ENCODE results near the gene UTP11. TPM values are rescaled to one million over a fixed set of nuclear protein-coding genes. Genes with fewer than 3 reads are reported as not detected.
"Not testable (repeated sequence)": the region's sequence is repeated elsewhere in the genome, so short reads cannot be mapped to it uniquely, and the experiment has no call there.

UTP11 gene, protein sequence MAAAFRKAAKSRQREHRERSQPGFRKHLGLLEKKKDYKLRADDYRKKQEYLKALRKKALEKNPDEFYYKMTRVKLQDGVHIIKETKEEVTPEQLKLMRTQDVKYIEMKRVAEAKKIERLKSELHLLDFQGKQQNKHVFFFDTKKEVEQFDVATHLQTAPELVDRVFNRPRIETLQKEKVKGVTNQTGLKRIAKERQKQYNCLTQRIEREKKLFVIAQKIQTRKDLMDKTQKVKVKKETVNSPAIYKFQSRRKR
- 93.2 TPM for polyA plus RNA-seq (2013, experiment 1 of 2)
- 90.6 TPM for polyA plus RNA-seq (2013, experiment 2 of 2)

DNA sequence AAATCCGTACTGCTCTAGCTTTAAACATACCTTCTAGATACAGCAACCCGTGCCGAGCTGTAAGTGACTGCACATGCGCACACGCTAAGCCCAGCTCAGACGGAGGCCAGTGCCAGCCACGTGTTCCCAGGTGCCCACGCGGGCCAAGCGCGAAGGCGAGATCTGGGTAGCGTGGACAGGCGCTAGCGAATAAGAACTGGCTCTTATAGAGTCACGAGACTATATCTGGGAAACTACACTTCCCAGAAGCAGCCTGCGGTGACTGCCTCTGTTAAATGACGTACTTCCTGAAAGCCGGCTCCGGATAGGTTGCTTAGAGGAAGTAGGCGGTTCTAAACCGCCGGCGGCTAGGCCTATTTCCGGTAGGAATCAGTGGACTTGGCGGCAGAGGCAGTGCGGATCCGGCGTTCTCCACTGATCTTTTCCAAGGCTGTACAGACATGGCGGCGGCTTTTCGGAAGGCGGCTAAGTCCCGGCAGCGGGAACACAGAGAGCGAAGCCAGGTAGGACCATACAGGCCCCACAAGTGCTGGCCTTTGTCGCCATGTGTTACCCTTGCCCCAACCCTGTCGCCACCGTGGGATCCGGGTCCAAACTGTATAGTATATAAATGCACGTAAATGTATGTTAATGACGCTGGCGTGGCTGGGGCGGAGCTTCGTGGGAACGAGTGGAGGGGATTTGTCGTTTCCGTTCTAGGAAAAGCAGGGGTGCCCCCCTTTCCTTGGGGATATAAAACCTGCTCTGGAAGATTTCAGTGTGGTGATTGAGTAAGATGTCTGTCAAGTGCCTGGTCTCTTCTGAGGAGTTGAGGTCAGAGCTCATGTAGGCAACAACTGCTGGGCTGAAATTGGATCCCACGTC is at the start of gene UTP11:
TSS of gene UTP11 (plus strand) at position 372 of the 864 bp plus-strand sequence. CDS start at position 441, 69 bp downstream.
- no CpG with 5 or more reads among the region's 49 CpGs for WGBS (ENCODE audit: extremely low coverage, insufficient coverage, low lambda C conversion rate)
- Histone ChIP-seq H4K5ac (ENCODE audit: low read length) (no peak within 1 kb of the TSS), H3K18ac (ENCODE audit: low read length) (no peak within 1 kb of the TSS)

DNA sequence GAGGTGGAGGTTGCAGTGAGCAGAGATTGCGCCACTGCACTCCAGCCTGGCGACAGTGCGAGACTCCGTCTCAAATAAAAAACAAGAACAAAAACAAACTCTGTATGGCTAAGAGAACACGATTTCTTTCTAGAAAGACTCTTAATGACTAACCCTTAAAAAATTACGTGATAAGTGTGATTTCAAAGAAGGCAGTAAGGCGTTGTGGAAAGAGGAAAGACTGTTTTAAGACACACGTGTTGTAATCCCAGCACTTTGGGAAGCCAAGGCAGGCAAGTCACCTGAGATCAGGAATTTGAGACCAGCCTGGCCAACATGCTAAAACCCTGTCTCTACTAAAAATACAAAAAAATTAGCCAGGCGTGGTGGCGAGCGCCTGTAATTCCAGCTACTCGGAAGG is 48.4 kb upstream of the UTP11 start:
- not testable (repeated sequence) for H3K27ac ChIP-seq (ENCODE audit: low read depth, low read length); H3K4me1 ChIP-seq (ENCODE audit: control insufficient read depth, low read depth, low read length); H3K23ac ChIP-seq (ENCODE audit: low read length); H2BK120ac ChIP-seq (ENCODE audit: low read depth, low read length); H4K5ac ChIP-seq (ENCODE audit: low read length); H2BK15ac ChIP-seq (replicated peaks; ENCODE audit: low read depth); H4K8ac ChIP-seq (ENCODE audit: low read depth, low read length); H3K4me3 ChIP-seq (ENCODE audit: low read length); H3K4ac ChIP-seq (ENCODE audit: low read depth, low read length); H3K79me2 ChIP-seq (ENCODE audit: control insufficient read depth, insufficient read depth, low read length); H3K79me1 ChIP-seq (ENCODE audit: low read length); DNase-seq; H2AK5ac ChIP-seq (ENCODE audit: low read length); H2BK5ac ChIP-seq (ENCODE audit: low read length); H3K4me2 ChIP-seq (ENCODE audit: low read length); H3K9ac ChIP-seq (ENCODE audit: low read length); H3K56ac ChIP-seq (ENCODE audit: low read length); H3K27me3 ChIP-seq (ENCODE audit: insufficient read depth, low read length, poor library complexity); H3K18ac ChIP-seq (ENCODE audit: low read length)
- H3K36me3 ChIP-seq (ENCODE audit: control insufficient read depth, insufficient read depth, low read length), result peaks cover 17% of the 10 kb centered on the region
- WGBS (ENCODE audit: extremely low coverage, insufficient coverage, low lambda C conversion rate), result no CpG with 5 or more reads among the region's 12 CpGs

More for the DNA sequence above, at the start of gene UTP11:
- Histone ChIP-seq H3K9ac (ENCODE audit: low read length) (peak within 1 kb of the TSS; percentile 96), H3K4ac (ENCODE audit: low read depth, low read length) (peak within 1 kb of the TSS; percentile 81), H4K8ac (ENCODE audit: low read depth, low read length) (no peak within 1 kb of the TSS), H3K56ac (ENCODE audit: low read length) (peak within 1 kb of the TSS; percentile 92), H2BK5ac (ENCODE audit: low read length) (no peak within 1 kb of the TSS), H2AK5ac (ENCODE audit: low read length) (peak within 1 kb of the TSS; percentile 71), H3K27me3 (ENCODE audit: insufficient read depth, low read length, poor library complexity) (no peaks in the 10 kb centered on the region), H3K79me1 (ENCODE audit: low read length) (peaks cover 11% of the 10 kb centered on the region), H3K4me3 (ENCODE audit: low read length) (peak within 1 kb of the TSS; percentile 94), H3K23ac (ENCODE audit: low read length) (no peak within 1 kb of the TSS), H3K79me2 (ENCODE audit: control insufficient read depth, insufficient read depth, low read length) (peaks cover 38% of the 10 kb centered on the region), H3K27ac (ENCODE audit: low read depth, low read length) (peak within 1 kb of the TSS; percentile 83), H3K4me1 (ENCODE audit: control insufficient read depth, low read depth, low read length) (peaks cover 5% of the 10 kb centered on the region), H3K36me3 (ENCODE audit: control insufficient read depth, insufficient read depth, low read length) (peaks cover under 1% of the 10 kb centered on the region), H2BK15ac (replicated peaks; ENCODE audit: low read depth) (no peak within 1 kb of the TSS), H2BK120ac (ENCODE audit: low read depth, low read length) (no peak within 1 kb of the TSS), H3K4me2 (ENCODE audit: low read length) (peak within 1 kb of the TSS; percentile 84)
- DNase-seq, result peak; percentile 100

DNA sequence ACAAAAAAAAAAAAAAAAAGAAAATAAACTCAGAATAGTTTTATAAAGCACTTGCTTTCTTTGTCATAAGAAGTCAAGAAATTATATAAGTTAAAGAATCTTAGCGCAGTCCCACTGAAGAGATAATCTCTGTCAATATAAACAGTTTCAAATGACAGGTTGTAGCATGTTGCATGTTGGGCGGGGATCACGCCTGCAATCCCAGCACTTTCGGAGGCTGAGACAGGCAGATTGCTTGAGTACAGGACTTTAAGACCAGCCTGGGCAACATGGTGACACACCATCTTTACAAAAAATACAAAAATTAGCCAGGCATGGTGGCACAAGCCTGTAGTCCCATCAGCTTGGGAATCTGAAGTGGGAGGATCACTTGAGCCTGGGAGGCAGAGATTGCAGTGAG is 47.2 kb upstream of the UTP11 start:
- Histone ChIP-seq H2BK15ac (replicated peaks; ENCODE audit: low read depth) (no peak overlapping the region), H4K8ac (ENCODE audit: low read depth, low read length) (no peak overlapping the region), H3K36me3 (ENCODE audit: control insufficient read depth, insufficient read depth, low read length) (peaks cover 19% of the 10 kb centered on the region), H3K4me1 (ENCODE audit: control insufficient read depth, low read depth, low read length) (no peaks in the 10 kb centered on the region), H3K79me2 (ENCODE audit: control insufficient read depth, insufficient read depth, low read length) (no peaks in the 10 kb centered on the region), H4K5ac (ENCODE audit: low read length) (no peak overlapping the region), H2BK120ac (ENCODE audit: low read depth, low read length) (no peak overlapping the region), H3K4me3 (ENCODE audit: low read length) (no peak overlapping the region), H2BK5ac (ENCODE audit: low read length) (no peak overlapping the region), H3K27ac (ENCODE audit: low read depth, low read length) (no peak overlapping the region), H3K56ac (ENCODE audit: low read length) (no peak overlapping the region), H3K79me1 (ENCODE audit: low read length) (no peaks in the 10 kb centered on the region), H3K27me3 (ENCODE audit: insufficient read depth, low read length, poor library complexity) (no peaks in the 10 kb centered on the region), H3K18ac (ENCODE audit: low read length) (no peak overlapping the region), H3K4ac (ENCODE audit: low read depth, low read length) (no peak overlapping the region), H3K4me2 (ENCODE audit: low read length) (no peak overlapping the region), H2AK5ac (ENCODE audit: low read length) (no peak overlapping the region), H3K9ac (ENCODE audit: low read length) (no peak overlapping the region), H3K23ac (ENCODE audit: low read length) (no peak overlapping the region)
- DNase-seq, result no peak
- WGBS (ENCODE audit: extremely low coverage, insufficient coverage, low lambda C conversion rate), result no CpG with 5 or more reads among the region's 4 CpGs

DNA sequence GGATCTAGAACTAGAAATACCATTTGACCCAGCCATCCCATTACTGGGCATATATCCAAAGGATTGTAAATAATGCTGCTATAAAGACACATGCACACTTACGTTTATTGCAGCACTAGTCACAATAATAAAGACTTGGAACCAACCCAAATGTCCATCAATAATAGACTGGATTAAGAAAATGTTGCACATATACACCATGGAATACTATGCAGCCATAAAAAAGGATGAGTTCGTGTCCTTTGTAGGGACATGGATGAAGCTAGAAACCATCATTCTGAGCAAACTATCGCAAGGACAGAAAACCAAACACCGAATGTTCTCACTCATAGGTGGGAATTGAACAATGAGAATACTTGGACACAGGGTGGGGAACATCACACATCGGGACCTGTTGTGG is 38.9 kb upstream of the UTP11 start:
- H4K5ac ChIP-seq (ENCODE audit: low read length); H4K8ac ChIP-seq (ENCODE audit: low read depth, low read length); H3K23ac ChIP-seq (ENCODE audit: low read length); H3K27ac ChIP-seq (ENCODE audit: low read depth, low read length); H2AK5ac ChIP-seq (ENCODE audit: low read length); H3K4me3 ChIP-seq (ENCODE audit: low read length); H3K9ac ChIP-seq (ENCODE audit: low read length); H3K79me2 ChIP-seq (ENCODE audit: control insufficient read depth, insufficient read depth, low read length); H3K4ac ChIP-seq (ENCODE audit: low read depth, low read length); H2BK120ac ChIP-seq (ENCODE audit: low read depth, low read length); H3K27me3 ChIP-seq (ENCODE audit: insufficient read depth, low read length, poor library complexity); H3K79me1 ChIP-seq (ENCODE audit: low read length); H3K4me1 ChIP-seq (ENCODE audit: control insufficient read depth, low read depth, low read length); DNase-seq; H2BK5ac ChIP-seq (ENCODE audit: low read length); H3K4me2 ChIP-seq (ENCODE audit: low read length); H3K18ac ChIP-seq (ENCODE audit: low read length); H2BK15ac ChIP-seq (replicated peaks; ENCODE audit: low read depth); H3K56ac ChIP-seq (ENCODE audit: low read length): not testable (repeated sequence)
- H3K36me3 ChIP-seq (ENCODE audit: control insufficient read depth, insufficient read depth, low read length), result peaks cover 18% of the 10 kb centered on the region
- no CpG with 5 or more reads among the region's 5 CpGs for WGBS (ENCODE audit: extremely low coverage, insufficient coverage, low lambda C conversion rate)

DNA sequence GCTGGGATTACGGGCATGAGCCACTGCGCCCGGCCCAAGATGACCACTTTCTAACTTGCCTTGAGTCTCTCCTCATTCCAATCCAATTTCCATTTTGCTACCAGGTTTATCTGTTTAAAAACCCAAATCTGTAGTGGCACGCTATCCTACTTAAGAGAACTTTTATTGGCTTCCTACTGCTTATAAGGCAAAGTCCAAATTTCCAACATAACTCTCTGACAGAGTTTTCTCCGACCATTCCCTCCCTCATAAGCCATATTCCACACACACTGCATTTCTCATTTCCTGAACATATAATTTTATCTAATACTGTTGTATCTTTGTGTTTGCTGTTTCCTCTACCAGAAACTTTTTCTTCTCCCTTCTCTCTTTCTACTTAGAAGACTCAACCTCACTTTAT is 38.0 kb upstream of the UTP11 start:
- no peaks in the 10 kb centered on the region for H3K79me2 ChIP-seq (ENCODE audit: control insufficient read depth, insufficient read depth, low read length)
- no peak overlapping the region for H3K56ac ChIP-seq (ENCODE audit: low read length)
- peaks cover 14% of the 10 kb centered on the region for H3K36me3 ChIP-seq (ENCODE audit: control insufficient read depth, insufficient read depth, low read length)
- no peak overlapping the region for H3K4ac ChIP-seq (ENCODE audit: low read depth, low read length)
- H4K8ac ChIP-seq (ENCODE audit: low read depth, low read length), result no peak overlapping the region
- H2BK120ac ChIP-seq (ENCODE audit: low read depth, low read length), result no peak overlapping the region
- no peak overlapping the region for H3K18ac ChIP-seq (ENCODE audit: low read length)
- H4K5ac ChIP-seq (ENCODE audit: low read length), result no peak overlapping the region
- H3K23ac ChIP-seq (ENCODE audit: low read length), result no peak overlapping the region
- DNase-seq, result no peak
- H2AK5ac ChIP-seq (ENCODE audit: low read length), result no peak overlapping the region
- H3K4me2 ChIP-seq (ENCODE audit: low read length), result no peak overlapping the region
- no peak overlapping the region for H3K9ac ChIP-seq (ENCODE audit: low read length)
- H2BK5ac ChIP-seq (ENCODE audit: low read length), result no peak overlapping the region
- H3K79me1 ChIP-seq (ENCODE audit: low read length), result peaks cover 2% of the 10 kb centered on the region
- no peak overlapping the region for H3K4me3 ChIP-seq (ENCODE audit: low read length)
- no peaks in the 10 kb centered on the region for H3K4me1 ChIP-seq (ENCODE audit: control insufficient read depth, low read depth, low read length)
- H3K27ac ChIP-seq (ENCODE audit: low read depth, low read length), result no peak overlapping the region
- no peak overlapping the region for H2BK15ac ChIP-seq (replicated peaks; ENCODE audit: low read depth)
- no CpG with 5 or more reads among the region's 5 CpGs for WGBS (ENCODE audit: extremely low coverage, insufficient coverage, low lambda C conversion rate)
- H3K27me3 ChIP-seq (ENCODE audit: insufficient read depth, low read length, poor library complexity), result no peaks in the 10 kb centered on the region
